Measurements from ENCODE around the gene DCUN1D4.
"Not testable (repeated sequence)": the region's sequence is repeated elsewhere in the genome, so short reads cannot be mapped to it uniquely, and the experiment has no call there.

Gene DCUN1D4

GRCh38 chr4:51895816-51896408 is 53.0 kb downstream of the DCUN1D4 start:
- DNase-seq, result peak; percentile 17

- no peak for DNase-seq
Observed at GRCh38 chr4:51901363-51901762, 58.4 kb downstream of the DCUN1D4 start.

GRCh38 chr4:51906167-51906958 is 63.4 kb downstream of the DCUN1D4 start:
- DNase-seq, result no peak

GRCh38 chr4:51907006-51907669 is 64.2 kb downstream of the DCUN1D4 start:
- no peak for DNase-seq

GRCh38 chr4:51909236-51909703 is 66.3 kb downstream of the DCUN1D4 start:
- DNase-seq, result no peak

GRCh38 chr4:51918251-51918650 is 75.3 kb downstream of the DCUN1D4 start:
- no peak for DNase-seq

- no peak for DNase-seq
Observed at GRCh38 chr4:51923343-51923742, 80.4 kb downstream of the DCUN1D4 start.

GRCh38 chr4:51925307-51925706 is 82.4 kb downstream of the DCUN1D4 start:
- DNase-seq, result no peak

- DNase-seq, result no peak
Observed at GRCh38 chr4:51930557-51930956, 87.6 kb downstream of the DCUN1D4 start.

GRCh38 chr4:51931461-51931860 is 88.5 kb downstream of the DCUN1D4 start:
- no peak for DNase-seq

- no peak for DNase-seq
Observed at GRCh38 chr4:51932261-51932660, 89.3 kb downstream of the DCUN1D4 start.

- DNase-seq, result no peak
Observed at GRCh38 chr4:51932684-51933083, 89.7 kb downstream of the DCUN1D4 start.

GRCh38 chr4:51940460-51940859 is 97.5 kb downstream of the DCUN1D4 start:
- not testable (repeated sequence) for DNase-seq

- DNase-seq, result no peak
Observed at GRCh38 chr4:51942108-51942832, 99.3 kb downstream of the DCUN1D4 start.

GRCh38 chr4:51942833-51943215 is 99.9 kb downstream of the DCUN1D4 start:
- DNase-seq, result no peak

- no peak for DNase-seq
Observed at GRCh38 chr4:51943221-51943620, 100.3 kb downstream of the DCUN1D4 start.

- DNase-seq, result no peak
Observed at GRCh38 chr4:51958199-51958968, 115.4 kb downstream of the DCUN1D4 start.

GRCh38 chr4:51960486-51960885 is 117.5 kb downstream of the DCUN1D4 start:
- no peak for DNase-seq

GRCh38 chr4:51963841-51964517 is 121.0 kb downstream of the DCUN1D4 start:
- no peak for DNase-seq

- DNase-seq, result no peak
Observed at GRCh38 chr4:51965862-51966261, 122.9 kb downstream of the DCUN1D4 start.
